GM12878 (cell line): ENCODE results near the gene RTN4RL1. TPM values are rescaled to one million over a fixed set of nuclear protein-coding genes. Genes with fewer than 3 reads are reported as not detected.

ENCODE experiments used
- ATAC-seq: fragments of 200-7000 bp; cut with Tn5 transposase; 3 replicates; pipeline ENCODE4 v1.9.1; 2020; ENCODE audit warnings: mild to moderate bottlenecking, moderate library complexity
- BruUV-seq: library from RNA; stranded (reverse); fragments of 400-500 nt; replicated peaks from 2 replicates; lab custom pipeline; 2021; lab: Mats Ljungman, UMichigan
- CTCF ChIA-PET: fragments of 300-600 bp; sonication (Branson Sonifier 250); formaldehyde crosslinking; extraction: SDS; loops from one replicate; lab custom pipeline; 2021; ENCODE audit warnings: inconsistent platforms; lab: Yijun Ruan, JAX
- POLR2A ChIA-PET: fragments of 350-600 bp; formaldehyde crosslinking; extraction: SDS; loops from one replicate; lab custom pipeline; 2021; ENCODE audit warnings: inconsistent platforms; lab: Charles Lee
- RAD21 ChIA-PET: fragments of 300-600 bp; sonication (Branson Sonifier 250); formaldehyde crosslinking; loops from one replicate; lab custom pipeline; 2023; ENCODE audit warnings: antibody characterized with exemption; ENCODE audit not compliant: unreplicated experiment; lab: Charles Lee
- SMC1A ChIA-PET: fragments of 300-600 bp; sonication (Branson Sonifier 250); formaldehyde crosslinking; loops from one replicate; lab custom pipeline; 2023; ENCODE audit not compliant: unreplicated experiment, uncharacterized antibody; lab: Charles Lee
- DNase-seq: peaks from one replicate; pipeline ENCODE4 v3.0.0-alpha.2; 2011; ENCODE audit warnings: low read depth, low spot score
- FAIRE-seq: peaks from 3 replicates; lab custom pipeline; 2011; peaks lifted over from hg19 to GRCh38; lab: Jason Lieb, UNC
- H2AFZ ChIP-seq: 2 replicates; pipeline ENCODE4 v1.6.0; 2011; ENCODE audit warnings: low read depth, low read length, control low read depth; ENCODE audit not compliant: control insufficient read depth
- H3K27ac ChIP-seq: 2 replicates; pipeline ENCODE4 v1.5.1; 2011; ENCODE audit warnings: control low read depth; ENCODE audit not compliant: control insufficient read depth, insufficient read depth
- H3K27me3 ChIP-seq, 2 experiments: replicated peaks in 1 of 2; 2 replicates each; pipeline versions ENCODE4 v1.6.0 to v1.6.1; 2011; ENCODE audit warnings: low read length in 1 of 2; ENCODE audit not compliant: control insufficient read depth in 2 of 2, insufficient read depth in 2 of 2
- H3K36me3 ChIP-seq, 2 experiments: 2 replicates each; pipeline ENCODE4 v1.5.1; 2011; ENCODE audit warnings: low read length in 1 of 2; ENCODE audit not compliant: control insufficient read depth in 2 of 2, insufficient read depth in 2 of 2
- H3K4me1 ChIP-seq: 2 replicates; pipeline ENCODE4 v1.6.1; 2011; ENCODE audit warnings: mild to moderate bottlenecking, low read length, moderate library complexity, mixed read lengths; ENCODE audit not compliant: control insufficient read depth, insufficient read depth
- H3K4me2 ChIP-seq: 2 replicates; pipeline ENCODE4 v1.6.0; 2011; ENCODE audit warnings: control low read depth; ENCODE audit not compliant: control insufficient read depth, insufficient read depth
- H3K4me3 ChIP-seq: fragments of 200-600 bp; sonication (generic); 2 replicates; pipeline ENCODE4 v1.5.1; 2016
- H3K79me2 ChIP-seq: 2 replicates; pipeline ENCODE4 v1.6.0; 2011; ENCODE audit warnings: low read length; ENCODE audit not compliant: control insufficient read depth, insufficient read depth
- H3K9ac ChIP-seq: 2 replicates; pipeline ENCODE4 v1.8.0; 2011; ENCODE audit warnings: low read length, control low read depth, mixed read lengths; ENCODE audit not compliant: control insufficient read depth, insufficient read depth
- H3K9me3 ChIP-seq: replicated peaks from 3 replicates; pipeline ENCODE4 v1.5.1; 2011; ENCODE audit warnings: mild to moderate bottlenecking, low read length; ENCODE audit not compliant: control insufficient read depth, insufficient read depth
- H4K20me1 ChIP-seq: 2 replicates; pipeline ENCODE4 v1.6.0; 2011; ENCODE audit not compliant: control insufficient read depth, insufficient read depth
- BACH1 ChIP-seq: fragments of 450-650 bp; IDR thresholded peaks from 2 replicates; pipeline ENCODE4 v1.6.1; 2017; ENCODE audit warnings: mild to moderate bottlenecking, borderline replicate concordance
- BCL11A ChIP-seq: IDR thresholded peaks from 2 replicates; pipeline ENCODE4 v1.6.1; 2011; ENCODE audit warnings: low read depth, low read length
- EGR1 ChIP-seq, 2 experiments: IDR thresholded peaks; 1 replicate in 1 of 2; 2 replicates in 1 of 2; pipeline ENCODE4 v1.6.1; 2011 to 2012; ENCODE audit warnings: low read depth in 2 of 2, low read length in 2 of 2, borderline replicate concordance in 1 of 2, mild to moderate bottlenecking in 1 of 2, moderate library complexity in 1 of 2
- FOXK2 ChIP-seq: fragments of 450-650 bp; IDR thresholded peaks from 2 replicates; pipeline ENCODE4 v1.6.1; 2017; ENCODE audit warnings: mild to moderate bottlenecking, moderate library complexity
- GATAD2B ChIP-seq: fragments of 450-650 bp; conservative IDR thresholded peaks from 2 replicates; pipeline ENCODE4 v1.6.1; 2017; ENCODE audit warnings: low read depth, mild to moderate bottlenecking, moderate library complexity
- IRF5 ChIP-seq: fragments of 450-650 bp; IDR thresholded peaks from 2 replicates; pipeline ENCODE4 v1.6.1; 2017; ENCODE audit warnings: borderline replicate concordance
- MEF2A ChIP-seq: IDR thresholded peaks from 2 replicates; pipeline ENCODE4 v1.6.1; 2011; ENCODE audit warnings: low read depth, mild to moderate bottlenecking, low read length, moderate library complexity; ENCODE audit not compliant: insufficient read depth
- RAD21 ChIP-seq: IDR thresholded peaks from 2 replicates; pipeline ENCODE4 v1.6.1; 2011; ENCODE audit warnings: mild to moderate bottlenecking, low read depth, low read length, moderate library complexity; ENCODE audit not compliant: insufficient read depth
- SUPT20H ChIP-seq: IDR thresholded peaks from 2 replicates; pipeline ENCODE4 v1.6.1; 2011; ENCODE audit warnings: low read depth, mild to moderate bottlenecking, low read length, moderate library complexity, borderline replicate concordance; ENCODE audit not compliant: control insufficient read depth
- USF2 ChIP-seq: IDR thresholded peaks from 2 replicates; pipeline ENCODE4 v1.6.1; 2011; ENCODE audit warnings: low read depth, low read length, improper control_type of control experiment, borderline replicate concordance
- ZNF217 ChIP-seq: fragments of 450-650 bp; IDR thresholded peaks from 2 replicates; pipeline ENCODE4 v1.6.1; 2017; ENCODE audit warnings: antibody characterized with exemption, mild to moderate bottlenecking
- ZNF687 ChIP-seq: fragments of 450-650 bp; IDR thresholded peaks from 2 replicates; pipeline ENCODE4 v1.6.1; 2017; ENCODE audit warnings: mild to moderate bottlenecking, moderate library complexity
- WGBS: methylation state at CpG from one replicate; pipeline ENCODE4 v1.1.6; 2016; ENCODE audit warnings: low lambda C conversion rate; ENCODE audit not compliant: insufficient replicate concordance, insufficient coverage; ENCODE audit errors: missing lambda C conversion rate; 5-methylcytosine and 5-hydroxymethylcytosine counted together
- in situ Hi-C: fragments of 300-500 bp; cut with MboI; formaldehyde crosslinking; loops from 9 replicates; pipeline ENCODE4 v1.14.3; 2018; ENCODE audit warnings: mixed read lengths
- intact Hi-C: fragments of 100-400 bp; cut with micrococcal nuclease; formaldehyde crosslinking; loops from one replicate; pipeline ENCODE4 v1.14.2; 2022; ENCODE audit not compliant: unreplicated experiment
- polyA plus RNA-seq, 11 experiments: library from polyadenylated mRNA; depleted of rRNA in 4 of 11; unstranded in 6 of 11; stranded (reverse) in 5 of 11; fragments of >200 nt; fragmentation: Nextera tagmentation in 4 of 11; fragmentation: Illumina TruSeq in 1 of 11; extraction: Ambion mirVana in 4 of 11; extraction: Trizol in 1 of 11; gene quantifications; 1 replicate in 1 of 11; 2 replicates in 10 of 11; pipeline versions ENCODE4 v1.2.1 to v1.2.3, GENCODE V29; 2011 to 2016; ENCODE audit warnings: inconsistent platforms in 2 of 11, missing spikeins in 2 of 11, low read depth in 1 of 11
- total RNA-seq, 4 experiments: library from RNA; depleted of rRNA in 3 of 4; stranded (reverse); fragments of >200 nt in 3 of 4; fragmentation: Illumina TruSeq in 1 of 4; extraction: Trizol in 1 of 4; gene quantifications; 2 replicates each; pipeline versions ENCODE4 v1.2.1 to v1.2.3, GENCODE V29; 2013 to 2021
- TF ChIP-seq, protein P1 (sequence below): IDR thresholded peaks from 2 replicates; pipeline ENCODE4 v1.6.1; 2011; ENCODE audit warnings: mild to moderate bottlenecking, low read depth, low read length, moderate library complexity; ENCODE audit not compliant: insufficient replicate concordance

The RTN4RL1 gene
- total and polyA plus RNA-seq, 10 of the 15 experiments (the other 5 are each of a cell fraction or from before 2014, with no cell fraction given), result 0.08 to 0.11 (median 0.10) TPM; not detected in 7

GRCh38 chr17:2058586-2059546 lies 33.7 kb upstream of the RTN4RL1 start:
- ChIA-PET SMC1A (interaction anchor here (0.9 to 8.6 kb wide), 25 partner anchors 11 to 295 kb away, joined by 3 to 141 read pairs (median 6); no protein-coding TSS in a partner anchor), CTCF (interaction anchor here (0.6 to 8.4 kb wide), 34 partner anchors 10 to 277 kb away, joined by 3 to 265 read pairs (median 4); partner anchors contain the start of gene TSR1), RAD21 (interaction anchor here (0.7 to 8.4 kb wide), 24 partner anchors 10 to 277 kb away, joined by 3 to 271 read pairs (median 6); partner anchors contain the start of gene TSR1), POLR2A (interaction anchor here (0.6 to 6.7 kb wide), 19 partner anchors 10 to 337 kb away, joined by 3 to 61 read pairs (median 4); no protein-coding TSS in a partner anchor)
- H3K9me3 ChIP-seq, result no peaks in the 10 kb centered on the region; the same call in 2 of the 3 replicates
- H3K4me3 ChIP-seq, result peak overlapping the region; percentile 95
- FAIRE-seq (peak; percentile 41), ATAC-seq (peak; percentile 56), DNase-seq (no peak)
- H4K20me1 ChIP-seq, result no peaks in the 10 kb centered on the region
- H3K27ac ChIP-seq, result peak overlapping the region; percentile 84
- no peaks in the 10 kb centered on the region for H3K27me3 ChIP-seq
- H3K4me1 ChIP-seq, result peaks cover 41% of the 10 kb centered on the region
- peak overlapping the region; percentile 80 for H3K9ac ChIP-seq
- peaks cover 59% of the 10 kb centered on the region for H3K79me2 ChIP-seq
- intact Hi-C loops (loop anchor here (1.0 to 5.0 kb wide), 2 partner anchors 33 to 111 kb away; no protein-coding TSS in a partner anchor), in situ Hi-C loops (no loop called here)
- BruUV-seq, result no TSS peak
- H3K4me2 ChIP-seq, result peak overlapping the region; percentile 81
- peak overlapping the region; percentile 17; the same call in 1 of the 2 replicates for H2AFZ ChIP-seq
- WGBS, result 14% methylated on average over 65 of the region's 78 CpGs
- H3K36me3 ChIP-seq, result peaks cover 15 to 24% of the 10 kb centered on the region in 2 experiments
- TF ChIP-seq EGR1 (IDR thresholded peaks at IDR 0.05; ENCODE audit: borderline replicate concordance in 1 of 2, low read depth in 2 of 2, low read length in 2 of 2) (0 out of 3 replicates have a peak, but pooled peaks of 1 of the 2 experiments have one; percentile 27), IRF5 (no peak), ZNF687 (peak; percentile 76), RAD21 (peak; percentile 62), ZNF217 (no peak), BCL11A (no peak), FOXK2 (no peak), MEF2A (no peak), SUPT20H (no peak), BACH1 (peak; percentile 60; the same call in 1 of the 2 replicates), GATAD2B (peak; percentile 76), USF2 (no peak)
- TF ChIP-seq, protein P1, sequence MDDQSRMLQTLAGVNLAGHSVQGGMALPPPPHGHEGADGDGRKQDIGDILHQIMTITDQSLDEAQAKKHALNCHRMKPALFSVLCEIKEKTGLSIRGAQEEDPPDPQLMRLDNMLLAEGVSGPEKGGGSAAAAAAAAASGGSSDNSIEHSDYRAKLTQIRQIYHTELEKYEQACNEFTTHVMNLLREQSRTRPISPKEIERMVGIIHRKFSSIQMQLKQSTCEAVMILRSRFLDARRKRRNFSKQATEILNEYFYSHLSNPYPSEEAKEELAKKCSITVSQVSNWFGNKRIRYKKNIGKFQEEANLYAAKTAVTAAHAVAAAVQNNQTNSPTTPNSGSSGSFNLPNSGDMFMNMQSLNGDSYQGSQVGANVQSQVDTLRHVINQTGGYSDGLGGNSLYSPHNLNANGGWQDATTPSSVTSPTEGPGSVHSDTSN, result peak; percentile 4
